Prostate gland (tissue), 2 donors: ENCODE results near the gene CNKSR2. TPM values are rescaled to one million over a fixed set of nuclear protein-coding genes. Genes with fewer than 3 reads are reported as not detected.

Experiments used
- DNase-seq: peaks from one replicate; pipeline ENCODE4 v3.0.0-alpha.2; 2019; ENCODE audit warnings: low spot score
- H3K27ac ChIP-seq, 2 donors: fragments of 200-600 bp; sonication (generic); 2 replicates each; pipeline ENCODE4 v1.5.1; 2017 to 2019
- H3K27me3 ChIP-seq: fragments of 200-600 bp; sonication (generic); replicated peaks from 2 replicates; pipeline ENCODE4 v1.5.1; 2019; ENCODE audit not compliant: insufficient read depth
- H3K36me3 ChIP-seq, 2 donors: fragments of 200-600 bp; sonication (generic); 1 replicate in 1 of 2; 2 replicates in 1 of 2; pipeline versions ENCODE4 v1.5.1 to v1.8.1; 2017 to 2019
- H3K4me1 ChIP-seq: fragments of 200-600 bp; sonication (generic); replicated peaks from 2 replicates; pipeline ENCODE4 v1.5.1; 2019
- H3K4me3 ChIP-seq, 2 donors: fragments of 200-600 bp; sonication (generic); 2 replicates each; pipeline ENCODE4 v1.5.1; 2017 to 2019
- H3K9me3 ChIP-seq: fragments of 200-600 bp; sonication (generic); 2 replicates; pipeline ENCODE4 v1.5.1; 2017
- CTCF ChIP-seq, 4 experiments: fragments of 200-600 bp in 2 of 4; fragments of 450-650 bp in 2 of 4; sonication (generic) in 2 of 4; IDR thresholded peaks; 1 replicate in 3 of 4; 2 replicates in 1 of 4; pipeline ENCODE4 v1.5.1; 2016 to 2019; ENCODE audit warnings: antibody characterized with exemption in 4 of 4, mild to moderate bottlenecking in 2 of 4, moderate library complexity in 2 of 4
- POLR2A ChIP-seq: fragments of 450-650 bp; IDR thresholded peaks from one replicate; pipeline ENCODE4 v1.6.1; 2016; ENCODE audit warnings: antibody characterized with exemption, mild to moderate bottlenecking
- POLR2AphosphoS5 ChIP-seq: sonication (generic); formaldehyde crosslinking; IDR thresholded peaks from one replicate; pipeline ENCODE4 v1.6.1; 2017; ENCODE audit warnings: antibody characterized with exemption
- WGBS: methylation state at CpG from one replicate; pipeline ENCODE4 v1.1.5; 2018; 5-methylcytosine and 5-hydroxymethylcytosine counted together
- intact Hi-C: fragments of 100-400 bp; cut with DNase I; formaldehyde crosslinking; loops from one replicate; pipeline ENCODE4 v1.14.2; 2022
- total RNA-seq, 2 donors: library from RNA; depleted of rRNA; stranded (reverse); fragments of >200 nt; gene quantifications; one replicate each; pipeline ENCODE4 v1.1.0, GENCODE V29; 2016

CNKSR2 gene
- total RNA-seq, 2 donors from 2014 or later, result 6.8 to 10.0 TPM

GRCh38 chrX:21394792-21395191, 20.6 kb downstream of the CNKSR2 start:
- Histone ChIP-seq H3K27ac (no peak overlapping the region), H3K36me3 (no peaks in the 10 kb centered on the region), H3K4me1 (no peaks in the 10 kb centered on the region), H3K27me3 (no peaks in the 10 kb centered on the region), H3K9me3 (no peaks in the 10 kb centered on the region), H3K4me3 (no peak overlapping the region)
- intact Hi-C loops, result no loop called here
- WGBS, result 47% methylated on average over 1 of the region's 1 CpG
- TF ChIP-seq CTCF (IDR thresholded peaks at IDR 0.05) (no peak), POLR2AphosphoS5 (no peak), POLR2A (no peak)
- no peak for DNase-seq

DNA sequence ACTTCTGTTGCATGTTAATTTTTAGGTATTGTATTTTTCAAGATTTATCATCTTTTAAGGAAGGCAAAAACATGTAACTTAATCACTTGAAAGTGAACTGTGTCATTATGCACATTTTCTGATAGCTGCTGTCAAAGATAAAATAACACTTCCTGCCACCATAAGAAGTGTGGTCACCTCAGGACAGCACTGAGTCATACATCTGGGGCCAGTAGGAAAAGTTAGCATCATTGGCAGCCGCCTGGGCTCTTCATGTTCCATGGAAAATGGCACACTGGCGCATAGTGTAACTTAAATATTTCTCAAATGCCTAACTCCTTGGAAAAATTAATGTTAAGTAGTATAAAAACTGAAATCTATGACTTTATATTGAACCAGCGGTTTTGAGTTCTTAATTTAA, 24.2 kb downstream of the CNKSR2 start:
- no peak for DNase-seq
- WGBS, result 92% methylated on average over 3 of the region's 3 CpGs
- TF ChIP-seq POLR2AphosphoS5, result no peak
- no peak for TF ChIP-seq CTCF (IDR thresholded peaks at IDR 0.05)
- no peak for TF ChIP-seq POLR2A
- H3K4me1 ChIP-seq, result no peaks in the 10 kb centered on the region
- H3K27ac ChIP-seq, result no peak overlapping the region
- H3K4me3 ChIP-seq, result no peak overlapping the region
- H3K27me3 ChIP-seq, result no peaks in the 10 kb centered on the region
- H3K9me3 ChIP-seq, result no peaks in the 10 kb centered on the region
- H3K36me3 ChIP-seq, result no peaks in the 10 kb centered on the region
- intact Hi-C loops, result no loop called here

DNA sequence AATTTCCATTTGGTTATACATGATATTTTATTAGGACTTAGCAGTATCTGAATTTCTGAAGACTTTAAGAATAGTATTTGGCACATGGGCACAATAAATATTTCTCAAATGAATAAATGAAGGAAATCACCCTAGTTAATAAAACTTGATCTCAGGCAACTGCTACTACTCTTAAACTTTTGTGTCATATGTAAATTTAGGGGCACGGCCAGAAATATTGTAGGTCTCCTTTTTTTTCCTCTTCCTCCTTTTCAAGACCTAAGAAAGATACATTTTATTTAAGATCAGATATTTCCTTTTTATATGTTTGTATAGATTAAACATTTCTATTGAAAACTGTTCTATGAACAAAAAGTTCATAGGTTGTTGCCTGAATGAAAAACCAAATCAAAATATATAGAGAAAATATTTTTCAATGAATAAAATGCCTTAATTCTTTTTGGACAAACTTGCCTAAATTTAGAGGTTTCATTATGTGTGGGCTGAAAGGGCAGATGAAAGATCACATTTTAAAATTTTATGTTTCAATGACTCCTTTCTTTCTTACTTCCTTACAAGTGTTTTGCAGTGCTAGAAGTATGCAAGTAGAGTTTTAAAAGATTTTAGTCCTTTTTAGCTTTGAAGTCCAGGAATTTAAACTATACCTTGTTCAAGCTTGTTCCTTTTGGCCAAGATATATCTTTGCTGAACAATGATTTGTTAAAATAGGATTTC, 26.3 kb downstream of the CNKSR2 start:
- Histone ChIP-seq H3K27me3 (no peaks in the 10 kb centered on the region), H3K9me3 (no peaks in the 10 kb centered on the region), H3K4me3 (no peak overlapping the region), H3K27ac (no peak overlapping the region), H3K36me3 (no peaks in the 10 kb centered on the region), H3K4me1 (no peaks in the 10 kb centered on the region)
- intact Hi-C loops, result no loop called here
- WGBS, result 35% methylated on average over 1 of the region's 1 CpG
- no peak for DNase-seq
- TF ChIP-seq CTCF (IDR thresholded peaks at IDR 0.05), result no peak
- TF ChIP-seq POLR2A, result no peak
- TF ChIP-seq POLR2AphosphoS5, result no peak

DNA sequence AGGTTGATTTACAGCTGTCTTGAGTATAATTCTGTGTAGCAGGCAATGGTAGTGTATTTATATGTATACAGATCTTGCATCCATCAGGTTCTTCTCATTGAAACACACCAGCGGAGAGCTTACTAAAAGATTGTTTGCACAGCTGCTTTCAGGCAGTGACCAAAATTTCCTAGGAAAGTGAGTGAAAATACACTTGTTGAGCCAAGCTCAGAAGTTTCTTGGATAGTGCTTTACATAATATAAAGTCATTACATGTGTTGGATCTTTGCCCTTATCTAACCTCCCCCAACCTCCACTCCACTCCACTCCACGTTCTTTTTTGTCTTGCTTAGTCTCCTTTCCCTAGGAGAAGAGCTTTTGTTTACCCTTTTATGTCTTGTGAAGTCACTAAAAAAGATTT, 34.1 kb downstream of the CNKSR2 start:
- no peak overlapping the region for H3K27ac ChIP-seq
- H3K36me3 ChIP-seq, result no peaks in the 10 kb centered on the region
- TF ChIP-seq CTCF (IDR thresholded peaks at IDR 0.05) (no peak), POLR2A (no peak), POLR2AphosphoS5 (no peak)
- H3K4me3 ChIP-seq, result no peak overlapping the region
- no peaks in the 10 kb centered on the region for H3K9me3 ChIP-seq
- H3K27me3 ChIP-seq, result no peaks in the 10 kb centered on the region
- intact Hi-C loops, result no loop called here
- 9% methylated on average over 2 of the region's 2 CpGs for WGBS
- H3K4me1 ChIP-seq, result no peaks in the 10 kb centered on the region
- no peak for DNase-seq

DNA sequence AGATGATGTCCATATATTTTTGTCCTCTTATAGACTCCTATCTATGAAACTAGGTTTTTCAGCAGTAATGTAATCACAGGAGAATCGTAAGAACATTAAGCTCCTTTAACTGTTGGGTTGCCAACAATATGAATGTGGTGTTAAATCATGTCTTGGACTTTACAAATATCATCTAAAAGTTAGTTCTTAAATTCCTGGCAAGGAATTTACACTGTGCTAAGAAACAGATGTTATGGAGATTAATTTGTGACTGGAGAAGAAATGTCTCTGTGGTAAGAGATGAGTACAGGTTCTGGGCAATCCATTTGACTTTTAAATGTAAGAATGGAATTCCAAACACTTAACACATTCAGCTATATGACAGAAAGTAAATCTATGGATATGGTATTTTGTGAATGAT, 34.6 kb downstream of the CNKSR2 start:
- Histone ChIP-seq H3K9me3 (no peaks in the 10 kb centered on the region), H3K4me3 (no peak overlapping the region), H3K36me3 (no peaks in the 10 kb centered on the region), H3K27ac (no peak overlapping the region), H3K27me3 (no peaks in the 10 kb centered on the region), H3K4me1 (no peaks in the 10 kb centered on the region)
- intact Hi-C loops, result no loop called here
- TF ChIP-seq CTCF (IDR thresholded peaks at IDR 0.05), result no peak
- TF ChIP-seq POLR2A, result no peak
- no peak for TF ChIP-seq POLR2AphosphoS5
- no peak for DNase-seq
- WGBS, result 5% methylated on average over 1 of the region's 1 CpG
